OCI-LY1 (cell line): ENCODE data around the gene NEGR1.

Experiments used
- CTCF ChIP-seq: fragments of 200-600 bp; sonication (generic), shearing (Covaris generic); IDR thresholded peaks from 2 replicates; pipeline ENCODE4 v1.5.1; 2017; ENCODE audit warnings: mild to moderate bottlenecking, antibody characterized with exemption, low read length, moderate library complexity, mixed read lengths
- EZH2 ChIP-seq: fragments of 200-600 bp; sonication (generic), shearing (Covaris generic); IDR thresholded peaks from 2 replicates; pipeline ENCODE4 v1.8.0; 2017; ENCODE audit warnings: borderline replicate concordance, mixed run types, mild to moderate bottlenecking, antibody characterized with exemption, low read length, moderate library complexity, mixed read lengths

- no peak for TF ChIP-seq CTCF
- TF ChIP-seq EZH2, result no peak
These were observed 446.9 kb downstream of the NEGR1 start for GRCh38 chr1:71835442-71835813.
